Panc1 (cell line): ENCODE results near the gene TMPRSS3. TPM values are rescaled to one million over a fixed set of nuclear protein-coding genes. Genes with fewer than 3 reads are reported as not detected.

Experiments
- ATAC-seq: fragments of 200-7000 bp; cut with Tn5 transposase; 2 replicates; pipeline ENCODE4 v1.9.1; 2020; ENCODE audit warnings: mild to moderate bottlenecking, moderate library complexity
- BruUV-seq: library from RNA; stranded (reverse); fragments of 400-500 nt; replicated peaks from 2 replicates; lab custom pipeline; 2021; lab: Mats Ljungman, UMichigan
- CTCF ChIA-PET: fragments of 300-600 bp; sonication (Branson Sonifier 250); formaldehyde crosslinking; loops from one replicate; lab custom pipeline; 2022; ENCODE audit warnings: antibody characterized with exemption; lab: Charles Lee
- POLR2A ChIA-PET: fragments of 300-600 bp; sonication (Branson Sonifier 250); formaldehyde crosslinking; loops from one replicate; lab custom pipeline; 2022; ENCODE audit warnings: antibody characterized with exemption; lab: Charles Lee
- DNase-seq: peaks from one replicate; pipeline ENCODE4 v3.0.0-alpha.2; 2010; ENCODE audit warnings: low read depth, low spot score
- H3K27ac ChIP-seq: 2 replicates; pipeline ENCODE4 v1.5.1; 2011; ENCODE audit warnings: mild to moderate bottlenecking, low read length, inconsistent platforms
- H3K27me3 ChIP-seq: fragments of 200-500 bp; sonication (Bioruptor generic); 2 replicates; pipeline ENCODE4 v1.6.0; 2014; ENCODE audit warnings: low read length, inconsistent platforms; ENCODE audit not compliant: control insufficient read depth, insufficient read depth
- H3K36me3 ChIP-seq: fragments of 200-500 bp; sonication (Bioruptor generic); 2 replicates; pipeline ENCODE4 v1.5.1; 2014; ENCODE audit warnings: inconsistent platforms, mild to moderate bottlenecking, low read length, moderate library complexity; ENCODE audit not compliant: control insufficient read depth, insufficient read depth
- H3K4me1 ChIP-seq: 2 replicates; pipeline ENCODE4 v1.5.1; 2011; ENCODE audit warnings: inconsistent platforms, mild to moderate bottlenecking, low read length, moderate library complexity; ENCODE audit not compliant: control insufficient read depth, insufficient read depth
- H3K4me3 ChIP-seq, 2 experiments: 2 replicates each; pipeline ENCODE4 v1.5.1; 2011 to 2012; ENCODE audit warnings: low read depth in 2 of 2, low read length in 2 of 2, mild to moderate bottlenecking in 2 of 2, inconsistent platforms in 1 of 2, moderate library complexity in 1 of 2
- H3K9me3 ChIP-seq: fragments of 200-500 bp; sonication (Bioruptor generic); 2 replicates; pipeline ENCODE4 v1.5.1; 2014; ENCODE audit warnings: low read depth, mild to moderate bottlenecking, inconsistent platforms, low read length, moderate library complexity; ENCODE audit not compliant: control insufficient read depth, insufficient read depth
- POLR2AphosphoS5 ChIP-seq: IDR thresholded peaks from 2 replicates; pipeline ENCODE4 v1.6.1; 2012; ENCODE audit warnings: mild to moderate bottlenecking, low read depth, low read length, moderate library complexity
- SIN3A ChIP-seq: IDR thresholded peaks from 2 replicates; pipeline ENCODE4 v1.6.1; 2012; ENCODE audit warnings: low read depth, mild to moderate bottlenecking, low read length, moderate library complexity, borderline replicate concordance; ENCODE audit not compliant: insufficient read depth
- TCF7L2 ChIP-seq: IDR thresholded peaks from 2 replicates; pipeline ENCODE4 v1.6.1; 2011; ENCODE audit warnings: mild to moderate bottlenecking, low read depth, low read length, inconsistent platforms
- in situ Hi-C: cut with HindIII; loops from 2 replicates; pipeline ENCODE4 v1.10.0; 2016; ENCODE audit warnings: low sequenced_read_pairs, low pct_unique_long_range_greater_than_20kb
- intact Hi-C: fragments of 100-400 bp; cut with micrococcal nuclease; formaldehyde crosslinking; loops from one replicate; pipeline ENCODE4 v1.10.0; 2022; ENCODE audit not compliant: unreplicated experiment
- total RNA-seq: library from RNA; stranded (reverse); gene quantifications from one replicate; pipeline ENCODE4 v1.2.1, GENCODE V29; 2021; ENCODE audit not compliant: unreplicated experiment
- TF ChIP-seq, protein P1 (sequence below), 2 experiments: IDR thresholded peaks; 2 replicates each; pipeline ENCODE4 v1.6.1; 2011 to 2012; ENCODE audit warnings: low read depth in 2 of 2, control low read depth in 1 of 2, low read length in 1 of 2, mild to moderate bottlenecking in 1 of 2, moderate library complexity in 1 of 2; ENCODE audit not compliant: insufficient read depth in 1 of 2
- TF ChIP-seq, protein P2 (sequence below): fragments of 450-650 bp; IDR thresholded peaks from 2 replicates; pipeline ENCODE4 v1.5.1; 2017; ENCODE audit warnings: mild to moderate bottlenecking

The TMPRSS3 gene
- total RNA-seq, 1 experiment from 2014 or later, result not detected

DNA sequence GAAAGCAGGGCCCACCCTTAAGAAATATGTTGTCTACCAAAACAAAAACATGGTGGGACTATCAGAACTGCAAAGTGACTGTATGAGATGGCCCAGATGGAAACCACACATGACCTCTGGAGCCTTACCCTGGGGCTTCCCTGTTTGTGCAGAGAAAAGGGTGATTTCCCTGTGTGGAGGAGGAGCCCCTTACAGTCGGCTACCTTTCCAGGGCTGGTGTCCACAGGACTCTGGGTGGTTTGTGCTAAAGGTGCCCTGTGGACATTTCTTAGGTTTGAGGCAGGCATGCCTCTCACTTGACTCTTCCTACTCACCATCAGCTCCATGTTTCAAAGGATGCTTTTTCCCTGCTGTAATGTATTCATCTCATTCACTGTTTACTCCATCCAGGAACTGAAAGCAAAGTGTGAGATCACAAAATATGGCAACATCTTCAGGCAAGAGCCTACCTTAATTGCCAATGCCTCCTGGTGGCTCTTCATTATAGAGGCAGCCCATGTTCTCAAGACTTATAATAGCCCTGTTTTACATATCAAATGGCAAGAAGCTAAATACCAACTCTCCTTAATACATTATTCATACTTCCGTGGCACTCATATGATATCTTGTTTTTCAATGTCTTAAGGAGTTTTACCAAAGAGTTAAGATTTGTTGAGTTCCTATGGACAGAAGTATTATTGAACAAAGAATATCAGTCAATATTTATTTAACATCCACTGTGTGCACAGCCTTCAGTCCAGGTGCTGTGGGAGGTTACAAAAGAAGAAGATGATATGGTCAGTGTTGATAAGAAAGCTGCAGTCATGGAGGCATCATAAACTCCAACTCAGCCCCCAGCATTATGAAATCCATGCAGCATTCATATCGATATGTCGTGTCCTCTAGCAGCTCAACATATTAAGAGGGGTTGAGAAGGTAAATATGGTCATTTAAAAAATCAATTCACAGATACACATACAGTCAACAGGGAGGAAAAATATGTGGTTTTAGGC, 65.2 kb downstream of the TMPRSS3 start:
- no peak for ATAC-seq

DNA sequence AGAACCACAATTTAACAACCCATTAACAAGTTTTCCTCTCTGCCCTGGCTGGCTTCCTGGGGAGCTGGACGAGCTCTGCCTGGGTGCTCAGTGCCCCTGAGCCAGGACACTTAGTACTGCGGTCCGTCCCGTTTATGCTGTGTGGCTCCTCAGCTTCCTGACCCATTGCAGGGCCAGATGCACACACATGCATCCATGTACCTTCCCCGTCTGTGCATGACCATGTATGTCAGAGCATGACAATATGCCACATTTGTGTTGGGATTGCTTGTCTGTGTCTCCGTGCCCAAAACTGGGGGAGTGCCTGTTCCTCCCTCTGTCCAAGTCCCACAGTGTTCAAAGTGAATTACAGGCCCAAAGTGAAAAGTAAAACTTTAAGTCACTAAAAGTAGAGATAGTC, 71.0 kb downstream of the TMPRSS3 start:
- POLR2A ChIA-PET, result no interaction called here
- intact Hi-C loops (no loop called here), in situ Hi-C loops (no loop called here)
- no peaks in the 10 kb centered on the region for H3K9me3 ChIP-seq
- no peak for TF ChIP-seq TCF7L2
- TF ChIP-seq, protein P1, sequence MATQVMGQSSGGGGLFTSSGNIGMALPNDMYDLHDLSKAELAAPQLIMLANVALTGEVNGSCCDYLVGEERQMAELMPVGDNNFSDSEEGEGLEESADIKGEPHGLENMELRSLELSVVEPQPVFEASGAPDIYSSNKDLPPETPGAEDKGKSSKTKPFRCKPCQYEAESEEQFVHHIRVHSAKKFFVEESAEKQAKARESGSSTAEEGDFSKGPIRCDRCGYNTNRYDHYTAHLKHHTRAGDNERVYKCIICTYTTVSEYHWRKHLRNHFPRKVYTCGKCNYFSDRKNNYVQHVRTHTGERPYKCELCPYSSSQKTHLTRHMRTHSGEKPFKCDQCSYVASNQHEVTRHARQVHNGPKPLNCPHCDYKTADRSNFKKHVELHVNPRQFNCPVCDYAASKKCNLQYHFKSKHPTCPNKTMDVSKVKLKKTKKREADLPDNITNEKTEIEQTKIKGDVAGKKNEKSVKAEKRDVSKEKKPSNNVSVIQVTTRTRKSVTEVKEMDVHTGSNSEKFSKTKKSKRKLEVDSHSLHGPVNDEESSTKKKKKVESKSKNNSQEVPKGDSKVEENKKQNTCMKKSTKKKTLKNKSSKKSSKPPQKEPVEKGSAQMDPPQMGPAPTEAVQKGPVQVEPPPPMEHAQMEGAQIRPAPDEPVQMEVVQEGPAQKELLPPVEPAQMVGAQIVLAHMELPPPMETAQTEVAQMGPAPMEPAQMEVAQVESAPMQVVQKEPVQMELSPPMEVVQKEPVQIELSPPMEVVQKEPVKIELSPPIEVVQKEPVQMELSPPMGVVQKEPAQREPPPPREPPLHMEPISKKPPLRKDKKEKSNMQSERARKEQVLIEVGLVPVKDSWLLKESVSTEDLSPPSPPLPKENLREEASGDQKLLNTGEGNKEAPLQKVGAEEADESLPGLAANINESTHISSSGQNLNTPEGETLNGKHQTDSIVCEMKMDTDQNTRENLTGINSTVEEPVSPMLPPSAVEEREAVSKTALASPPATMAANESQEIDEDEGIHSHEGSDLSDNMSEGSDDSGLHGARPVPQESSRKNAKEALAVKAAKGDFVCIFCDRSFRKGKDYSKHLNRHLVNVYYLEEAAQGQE (IDR thresholded peaks at IDR 0.05; ENCODE audit: insufficient read depth in 1 of 2, low read depth in 2 of 2, low read length in 1 of 2), result no peak
- no peak for TF ChIP-seq SIN3A
- TF ChIP-seq POLR2AphosphoS5, result no peak
- DNase-seq, result no peak
- H3K36me3 ChIP-seq, result no peaks in the 10 kb centered on the region
- H3K4me3 ChIP-seq, result no peak overlapping the region
- peaks cover 5% of the 10 kb centered on the region; the same call in 1 of the 2 replicates for H3K27me3 ChIP-seq
- no TSS peak for BruUV-seq
- CTCF ChIA-PET, result no interaction called here
- no peak for ATAC-seq
- no peak overlapping the region for H3K27ac ChIP-seq
- no peaks in the 10 kb centered on the region for H3K4me1 ChIP-seq

More for the DNA sequence above, 65.2 kb downstream of the TMPRSS3 start:
- CTCF ChIA-PET, result no interaction called here
- Histone ChIP-seq H3K4me1 (no peaks in the 10 kb centered on the region), H3K27ac (no peak overlapping the region), H3K4me3 (no peak overlapping the region), H3K36me3 (no peaks in the 10 kb centered on the region), H3K27me3 (peaks cover 4% of the 10 kb centered on the region; the same call in 1 of the 2 replicates), H3K9me3 (no peaks in the 10 kb centered on the region)
- no TSS peak for BruUV-seq
- intact Hi-C loops (no loop called here), in situ Hi-C loops (no loop called here)
- DNase-seq, result no peak
- POLR2A ChIA-PET, result no interaction called here
- no peak for TF ChIP-seq POLR2AphosphoS5
- TF ChIP-seq, protein P2, sequence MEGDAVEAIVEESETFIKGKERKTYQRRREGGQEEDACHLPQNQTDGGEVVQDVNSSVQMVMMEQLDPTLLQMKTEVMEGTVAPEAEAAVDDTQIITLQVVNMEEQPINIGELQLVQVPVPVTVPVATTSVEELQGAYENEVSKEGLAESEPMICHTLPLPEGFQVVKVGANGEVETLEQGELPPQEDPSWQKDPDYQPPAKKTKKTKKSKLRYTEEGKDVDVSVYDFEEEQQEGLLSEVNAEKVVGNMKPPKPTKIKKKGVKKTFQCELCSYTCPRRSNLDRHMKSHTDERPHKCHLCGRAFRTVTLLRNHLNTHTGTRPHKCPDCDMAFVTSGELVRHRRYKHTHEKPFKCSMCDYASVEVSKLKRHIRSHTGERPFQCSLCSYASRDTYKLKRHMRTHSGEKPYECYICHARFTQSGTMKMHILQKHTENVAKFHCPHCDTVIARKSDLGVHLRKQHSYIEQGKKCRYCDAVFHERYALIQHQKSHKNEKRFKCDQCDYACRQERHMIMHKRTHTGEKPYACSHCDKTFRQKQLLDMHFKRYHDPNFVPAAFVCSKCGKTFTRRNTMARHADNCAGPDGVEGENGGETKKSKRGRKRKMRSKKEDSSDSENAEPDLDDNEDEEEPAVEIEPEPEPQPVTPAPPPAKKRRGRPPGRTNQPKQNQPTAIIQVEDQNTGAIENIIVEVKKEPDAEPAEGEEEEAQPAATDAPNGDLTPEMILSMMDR, result no peak
- TF ChIP-seq, protein P1 (IDR thresholded peaks at IDR 0.05; ENCODE audit: insufficient read depth in 1 of 2, low read depth in 2 of 2, low read length in 1 of 2), result no peak
- no peak for TF ChIP-seq TCF7L2
- TF ChIP-seq SIN3A, result no peak

Other genes starting within 250 kb of the TMPRSS3 start
- 0.80 TPM for gene ABCG1, start 176.9 kb downstream of the TMPRSS3 start, total RNA-seq
- gene TFF3, start 80.6 kb downstream of the TMPRSS3 start, total RNA-seq, result 8.9 TPM
- gene TFF2, start 45.1 kb downstream of the TMPRSS3 start, total RNA-seq, result 1.1 TPM
- gene TFF1, start 29.5 kb downstream of the TMPRSS3 start, total RNA-seq, result 0.36 TPM
- gene UBASH3A, start 7.8 kb upstream of the TMPRSS3 start, total RNA-seq, result 0.33 TPM
- 0.46 TPM for gene RSPH1, start 100.2 kb upstream of the TMPRSS3 start, total RNA-seq
- gene SLC37A1, start 117.8 kb upstream of the TMPRSS3 start, total RNA-seq, result 7.7 TPM